ENCODE measurements around the gene KMT2C. TPM values are rescaled to one million over a fixed set of nuclear protein-coding genes. Genes with fewer than 3 reads are reported as not detected.
"Not testable (repeated sequence)": the region's sequence is repeated elsewhere in the genome, so short reads cannot be mapped to it uniquely, and the experiment has no call there.

The KMT2C gene
- total RNA-seq, 1 experiment from 2014 or later = 35.1 TPM

DNA sequence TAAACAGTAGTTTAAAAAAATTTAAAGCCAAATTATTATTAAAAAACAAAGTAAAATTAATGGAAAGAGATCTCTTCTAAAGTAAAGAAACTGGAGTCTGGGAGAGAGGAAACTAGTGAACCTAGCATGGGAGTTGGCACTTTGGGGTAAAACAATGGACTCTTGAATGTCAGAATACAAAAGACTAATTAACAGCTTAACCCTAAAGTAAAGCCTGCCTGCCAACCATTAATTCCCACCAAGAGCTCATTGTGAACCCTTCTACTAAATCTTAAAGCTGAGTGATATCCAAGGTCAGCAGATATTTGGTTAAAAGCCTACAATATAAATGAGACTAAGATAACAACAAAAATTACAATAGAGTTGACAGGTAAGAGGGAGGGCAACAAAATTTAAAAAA lies 36.5 kb downstream of the KMT2C start:
- H3K4me3 ChIP-seq = no peak overlapping the region
- DNase-seq = no peak
- H3K27ac ChIP-seq = no peak overlapping the region
- no peaks in the 10 kb centered on the region; the same call in 1 of the 2 replicates for H3K36me3 ChIP-seq
- H3K4me1 ChIP-seq = peaks cover 5% of the 10 kb centered on the region; the same call in 1 of the 2 replicates
- no peaks in the 10 kb centered on the region; the same call in 1 of the 2 replicates for H3K9me3 ChIP-seq (replicated peaks)
- no peaks in the 10 kb centered on the region for H3K27me3 ChIP-seq

DNA sequence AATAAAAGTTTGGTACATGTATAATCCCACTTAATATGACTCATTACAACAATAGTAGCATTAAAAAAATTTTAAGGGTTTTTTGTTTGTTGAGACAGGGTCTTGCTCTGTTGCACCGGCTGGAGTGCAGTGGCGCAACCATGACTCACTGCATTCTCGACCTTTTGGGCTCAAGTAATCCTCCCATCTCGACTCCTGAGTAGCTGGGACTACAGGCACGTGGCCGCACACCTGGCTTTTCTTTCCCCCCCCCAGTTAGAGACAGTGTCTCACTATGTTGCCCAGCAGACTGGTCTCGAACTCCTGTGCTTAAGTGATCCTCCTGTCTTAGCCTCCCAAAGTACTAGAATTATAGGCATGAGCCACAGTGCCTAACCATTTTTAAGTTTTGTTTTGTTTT lies 40.7 kb downstream of the KMT2C start:
- no peaks in the 10 kb centered on the region for H3K4me1 ChIP-seq
- DNase-seq = no peak
- no peaks in the 10 kb centered on the region; the same call in 1 of the 2 replicates for H3K9me3 ChIP-seq (replicated peaks)
- no peaks in the 10 kb centered on the region for H3K27me3 ChIP-seq
- no peak overlapping the region for H3K4me3 ChIP-seq
- H3K27ac ChIP-seq = no peak overlapping the region
- H3K36me3 ChIP-seq = no peaks in the 10 kb centered on the region

DNA sequence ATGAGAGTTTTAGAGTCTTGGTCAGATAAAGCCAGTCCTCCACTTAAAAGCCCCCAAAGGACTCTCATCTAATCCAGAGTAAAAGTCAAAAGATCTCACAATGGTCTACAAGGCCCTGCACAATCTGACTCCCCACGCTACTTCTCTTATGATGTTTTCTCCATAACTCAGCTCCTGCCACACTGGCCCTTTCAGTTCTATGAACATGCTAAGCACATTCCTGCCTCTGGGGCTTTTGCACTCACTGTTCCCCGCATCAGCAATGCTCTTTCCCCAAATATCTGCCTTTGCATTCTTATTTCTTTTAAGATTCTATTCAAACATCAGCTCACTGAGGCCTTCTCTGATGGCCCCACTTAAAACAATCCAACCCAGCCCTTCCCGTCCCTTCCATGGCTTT lies 41.6 kb downstream of the KMT2C start:
- H3K4me3 ChIP-seq; H3K9me3 ChIP-seq (replicated peaks); H3K27me3 ChIP-seq; H3K36me3 ChIP-seq; H3K27ac ChIP-seq; H3K4me1 ChIP-seq: not testable (repeated sequence)
- DNase-seq = peak; percentile 13 to 44

DNA sequence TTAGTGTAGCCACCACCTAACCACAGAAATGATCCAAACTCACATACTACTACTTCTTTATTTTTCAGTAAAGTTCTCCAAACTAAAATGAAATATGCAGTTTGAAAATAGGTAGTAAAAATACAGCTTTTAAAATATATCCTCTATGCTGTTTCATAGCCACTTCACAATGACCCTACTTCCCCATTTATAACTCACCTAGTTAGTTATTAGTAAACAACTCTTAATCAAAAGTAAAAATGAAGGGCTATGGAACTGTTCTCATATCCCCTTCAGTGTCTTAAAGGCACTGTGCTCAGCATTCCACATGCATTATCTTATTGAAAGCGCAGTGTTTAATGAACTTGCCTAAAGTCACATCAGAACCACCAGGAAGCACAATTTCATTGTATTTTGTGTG lies 43.5 kb downstream of the KMT2C start:
- Histone ChIP-seq H3K27ac (no peak overlapping the region), H3K36me3 (no peaks in the 10 kb centered on the region; the same call in 1 of the 2 replicates), H3K27me3 (no peaks in the 10 kb centered on the region), H3K4me1 (no peaks in the 10 kb centered on the region), H3K4me3 (no peak overlapping the region), H3K9me3 (replicated peaks) (no peaks in the 10 kb centered on the region)
- DNase-seq = no peak

DNA sequence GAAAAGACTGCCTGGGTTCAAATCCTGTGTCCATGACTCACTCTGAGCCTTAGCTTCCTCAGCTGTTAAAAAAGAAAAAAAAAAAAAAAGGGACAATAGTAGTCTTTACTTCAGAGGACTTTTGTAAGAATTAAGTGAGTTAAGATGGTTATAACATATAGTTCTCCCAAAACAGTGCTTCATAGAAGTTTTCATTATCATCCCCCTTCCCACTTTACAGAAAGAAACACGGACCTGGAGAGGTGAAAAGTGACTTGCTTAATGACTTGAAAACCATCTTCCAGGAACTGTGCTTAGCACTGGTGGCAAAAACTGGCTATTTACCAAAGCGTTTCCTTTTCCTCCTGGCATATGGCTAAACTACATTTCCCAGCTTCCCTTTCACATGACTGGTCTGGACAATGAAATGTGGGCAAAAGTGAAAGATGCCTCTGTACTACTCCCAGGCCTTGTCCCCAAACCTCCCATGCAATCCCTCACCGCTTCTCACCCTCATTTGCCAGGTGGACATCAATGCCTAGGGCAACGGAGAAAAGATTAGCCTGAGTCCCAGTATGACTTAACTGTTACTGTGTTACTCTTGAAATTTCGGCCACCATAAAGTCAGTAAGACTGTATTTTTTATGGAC lies 49.6 kb downstream of the KMT2C start:
- H3K4me1 ChIP-seq; H3K27me3 ChIP-seq; H3K4me3 ChIP-seq; H3K36me3 ChIP-seq; H3K27ac ChIP-seq; H3K9me3 ChIP-seq (replicated peaks); DNase-seq: not testable (repeated sequence)

DNA sequence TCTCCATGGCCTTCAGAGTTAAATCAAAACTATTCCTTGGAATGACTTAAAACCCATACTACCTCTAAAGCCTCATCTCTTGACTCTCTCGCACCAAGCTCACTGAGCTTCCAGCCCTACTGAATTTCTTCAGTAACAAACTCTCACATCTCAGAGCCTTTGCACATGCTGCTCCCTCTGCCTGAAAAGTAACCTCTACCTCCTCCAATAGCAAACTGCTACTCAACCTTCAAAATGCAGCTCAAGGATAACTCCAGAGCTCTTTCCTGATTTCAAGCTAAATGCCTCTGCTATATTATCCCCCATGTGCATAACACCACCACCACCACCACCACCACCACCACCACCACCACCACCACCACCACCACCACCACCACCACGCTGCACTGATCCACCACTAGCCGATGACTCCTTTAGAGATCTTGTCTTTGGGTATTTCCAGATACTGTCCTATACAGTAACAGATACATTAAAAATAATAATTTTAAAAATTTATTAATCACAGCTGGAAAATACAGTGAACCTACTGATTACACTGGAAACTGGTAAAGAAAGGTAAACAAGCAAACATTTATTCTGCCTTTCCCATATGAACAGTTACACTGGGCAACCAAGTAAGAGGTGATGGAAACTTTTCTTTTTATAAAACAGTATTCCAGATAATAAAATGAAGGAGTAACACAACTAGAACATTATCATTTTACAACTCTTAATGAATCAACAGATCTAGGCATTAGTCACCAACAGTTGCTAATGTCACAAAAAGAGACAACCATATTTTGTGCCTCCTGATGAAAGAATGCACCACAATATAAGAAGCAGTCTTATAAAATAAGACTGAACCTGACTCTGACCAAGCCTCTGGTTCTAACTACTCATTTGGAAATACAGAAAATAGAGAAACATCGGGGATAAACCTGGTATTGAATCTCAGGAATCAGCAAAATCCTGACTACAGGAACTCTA lies 51.3 kb downstream of the KMT2C start:
- H3K9me3 ChIP-seq (replicated peaks); H3K27ac ChIP-seq; H3K4me3 ChIP-seq; H3K27me3 ChIP-seq; H3K4me1 ChIP-seq; H3K36me3 ChIP-seq; DNase-seq: not testable (repeated sequence)

DNA sequence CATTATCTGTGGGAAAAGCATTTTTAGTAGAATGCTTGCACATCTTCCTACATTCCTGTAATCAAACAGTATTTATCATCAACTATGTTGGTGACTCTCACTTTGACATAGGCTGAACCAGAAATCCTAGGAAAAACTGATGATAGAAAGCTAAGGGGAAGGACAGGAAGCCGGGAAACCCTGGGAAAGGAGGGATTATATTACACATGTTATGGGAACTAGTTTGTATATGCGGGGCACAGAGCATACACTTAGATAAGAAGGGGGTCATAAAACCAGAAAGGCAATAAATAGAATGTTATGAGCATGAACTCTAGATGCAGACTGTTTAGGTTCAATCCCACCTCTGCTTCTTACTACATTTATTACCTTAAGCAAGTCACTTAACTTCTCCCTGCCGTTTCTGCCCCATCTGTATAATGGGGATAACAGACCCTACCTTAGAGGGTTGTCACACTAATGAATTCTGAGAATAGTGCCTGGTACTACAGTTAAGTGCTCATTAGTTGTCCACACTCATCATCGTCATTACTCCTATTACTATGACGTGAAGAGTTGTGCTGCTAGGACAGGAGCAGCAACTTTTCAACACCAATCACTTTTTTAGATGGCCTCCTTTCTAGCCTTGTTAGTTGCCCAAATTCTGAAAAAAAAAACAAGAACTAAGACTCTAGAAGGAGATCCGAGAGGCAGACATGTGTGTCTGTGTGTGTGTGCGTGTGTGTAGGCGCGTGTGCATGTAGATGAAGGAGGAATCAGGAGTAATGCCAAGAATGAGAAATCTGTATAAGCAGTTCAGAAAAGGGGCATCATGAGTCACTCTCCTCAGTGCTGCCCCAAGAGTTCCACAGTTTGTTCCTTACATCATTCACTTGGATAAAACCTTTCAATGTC lies 52.2 kb downstream of the KMT2C start:
- H3K27ac ChIP-seq = no peak overlapping the region
- no peaks in the 10 kb centered on the region for H3K9me3 ChIP-seq (replicated peaks)
- no peaks in the 10 kb centered on the region for H3K4me1 ChIP-seq

DNA sequence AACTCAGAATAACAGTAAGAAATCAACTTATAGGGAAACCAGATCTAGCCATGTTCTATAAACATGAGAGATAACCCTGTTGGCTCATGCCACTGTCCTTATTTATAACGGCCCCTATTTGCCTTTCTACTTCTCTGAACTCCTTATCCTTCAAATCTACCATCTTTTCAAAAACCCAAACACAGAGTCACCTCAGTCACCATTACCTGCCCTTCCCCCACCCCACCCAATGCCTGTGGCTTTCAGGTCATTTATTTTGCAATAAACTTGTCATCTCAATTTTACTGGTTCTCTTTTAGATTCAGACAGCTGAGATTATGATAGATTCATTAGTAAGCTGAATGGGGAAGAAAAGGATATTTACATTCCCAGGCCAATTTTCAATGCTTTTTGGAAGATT lies 53.6 kb downstream of the KMT2C start:
- H3K9me3 ChIP-seq (replicated peaks) = no peaks in the 10 kb centered on the region
- H3K36me3 ChIP-seq = no peaks in the 10 kb centered on the region
- H3K27me3 ChIP-seq = no peaks in the 10 kb centered on the region
- no peaks in the 10 kb centered on the region for H3K4me1 ChIP-seq
- no peak overlapping the region for H3K4me3 ChIP-seq
- H3K27ac ChIP-seq = no peak overlapping the region
- DNase-seq = no peak

More for the DNA sequence above, 52.2 kb downstream of the KMT2C start:
- DNase-seq = no peak
- Histone ChIP-seq H3K36me3 (no peaks in the 10 kb centered on the region; the same call in 1 of the 2 replicates), H3K4me3 (no peak overlapping the region), H3K27me3 (no peaks in the 10 kb centered on the region)

DNA sequence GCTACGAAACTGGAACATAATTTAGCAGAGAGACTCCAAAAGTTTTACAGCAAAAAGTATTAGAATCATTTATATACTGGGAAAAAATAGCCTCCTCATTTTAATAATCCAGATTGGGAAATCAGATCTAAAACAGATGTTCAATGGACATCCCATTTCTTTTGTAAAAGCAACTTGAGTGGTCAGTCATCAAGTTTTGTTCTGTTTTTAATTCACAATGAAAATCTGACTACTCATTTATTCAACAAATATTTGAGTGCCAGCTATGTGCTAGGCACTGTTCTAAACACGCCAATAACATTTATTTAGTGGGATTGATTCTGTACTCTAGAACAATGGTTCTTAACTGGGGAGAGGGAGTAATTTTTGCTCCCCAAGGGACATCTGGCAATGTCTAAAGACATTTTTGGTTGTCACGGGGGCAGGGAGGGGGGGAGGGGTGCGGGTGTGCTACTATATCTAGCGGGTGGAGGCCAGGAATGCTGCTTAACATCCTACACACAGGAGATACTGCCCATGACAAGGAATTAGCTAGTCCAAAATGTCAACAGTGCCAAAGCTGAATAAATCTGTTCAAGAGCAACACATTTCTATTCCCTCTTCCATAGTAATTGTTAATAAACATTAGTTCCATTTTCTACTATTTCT lies 54.7 kb downstream of the KMT2C start:
- not testable (repeated sequence) for H3K36me3 ChIP-seq; H3K4me3 ChIP-seq; H3K9me3 ChIP-seq (replicated peaks); DNase-seq; H3K27me3 ChIP-seq; H3K27ac ChIP-seq; H3K4me1 ChIP-seq

DNA sequence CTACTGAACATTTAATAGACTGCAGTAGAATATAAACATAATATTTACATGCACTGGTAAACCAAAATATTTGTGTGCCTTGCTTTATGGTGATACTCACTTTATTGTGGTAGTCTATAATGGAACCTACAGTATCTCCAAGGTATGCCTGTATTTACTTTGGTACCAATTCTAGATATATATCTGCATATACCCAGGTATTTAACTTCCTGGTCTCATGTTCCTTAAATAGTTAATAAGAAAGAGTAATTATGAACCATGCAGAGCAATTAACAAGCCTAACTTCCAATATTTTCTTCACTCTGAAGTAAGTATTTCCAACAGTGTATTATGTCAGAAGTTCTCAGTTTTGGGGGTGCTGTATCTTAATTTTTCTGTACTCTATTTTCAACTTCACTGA lies 57.3 kb downstream of the KMT2C start:
- DNase-seq; H3K36me3 ChIP-seq; H3K4me1 ChIP-seq; H3K27me3 ChIP-seq; H3K27ac ChIP-seq; H3K9me3 ChIP-seq (replicated peaks); H3K4me3 ChIP-seq: not testable (repeated sequence)

DNA sequence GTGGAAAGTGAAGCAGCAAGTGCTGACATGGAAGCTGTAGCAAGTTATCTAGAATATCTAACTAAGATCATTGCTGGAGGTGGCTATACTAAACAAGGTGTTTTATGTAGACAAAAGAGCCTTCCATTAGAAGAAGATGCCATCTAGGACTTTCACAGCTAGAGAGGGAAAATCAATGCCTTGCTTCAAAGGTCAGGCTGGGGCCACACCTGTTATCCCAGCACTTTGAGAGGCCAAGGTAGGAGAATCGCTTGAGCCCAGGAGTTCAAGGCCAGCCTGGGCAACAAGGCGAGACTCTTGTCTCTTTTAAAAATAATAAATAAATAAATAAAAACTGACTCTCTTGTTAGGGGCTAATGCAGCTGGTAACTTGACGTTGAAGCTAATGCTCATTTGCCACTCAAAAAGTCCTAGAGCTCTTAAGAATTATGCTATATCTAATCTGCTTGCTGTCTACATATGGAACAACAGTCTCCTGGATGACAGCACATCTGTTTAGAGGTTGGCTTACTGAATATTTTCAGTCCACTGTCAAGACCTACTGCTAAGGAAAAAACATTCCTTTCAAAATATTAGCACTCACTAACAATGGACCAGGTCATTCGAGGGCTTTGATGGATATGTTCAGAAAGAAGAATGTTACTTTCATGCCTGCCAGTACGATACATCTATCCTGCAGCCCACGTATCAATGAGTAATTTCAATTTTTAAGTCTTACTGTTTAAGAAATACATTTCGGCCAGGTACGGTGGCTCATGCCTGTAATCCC lies 58.9 kb downstream of the KMT2C start:
- not testable (repeated sequence) for DNase-seq; H3K9me3 ChIP-seq (replicated peaks); H3K4me1 ChIP-seq; H3K27me3 ChIP-seq; H3K27ac ChIP-seq; H3K36me3 ChIP-seq; H3K4me3 ChIP-seq

DNA sequence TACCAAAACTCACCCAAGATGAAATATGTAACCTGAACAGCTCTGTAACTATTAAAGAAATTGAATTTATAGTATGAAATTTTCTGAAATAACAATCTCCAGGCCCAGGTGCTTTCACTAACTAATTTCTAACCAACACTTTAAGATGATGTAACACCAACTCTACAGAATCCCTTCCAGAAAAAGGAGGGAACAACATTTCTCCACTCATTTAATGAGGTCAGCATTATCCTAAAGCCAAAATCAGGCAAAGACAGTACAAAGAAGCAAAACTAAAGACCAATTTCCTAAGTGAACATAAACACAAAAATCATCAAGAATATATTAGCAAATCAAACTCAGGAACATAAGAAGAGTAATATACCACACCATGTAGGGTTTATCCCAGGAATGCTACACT lies 65.5 kb downstream of the KMT2C start:
- H3K27me3 ChIP-seq = no peaks in the 10 kb centered on the region
- no peak for DNase-seq
- no peaks in the 10 kb centered on the region for H3K9me3 ChIP-seq (replicated peaks)
- H3K36me3 ChIP-seq = peaks cover 2% of the 10 kb centered on the region; the same call in 1 of the 2 replicates
- H3K27ac ChIP-seq = no peak overlapping the region
- H3K4me3 ChIP-seq = no peak overlapping the region
- no peaks in the 10 kb centered on the region for H3K4me1 ChIP-seq

DNA sequence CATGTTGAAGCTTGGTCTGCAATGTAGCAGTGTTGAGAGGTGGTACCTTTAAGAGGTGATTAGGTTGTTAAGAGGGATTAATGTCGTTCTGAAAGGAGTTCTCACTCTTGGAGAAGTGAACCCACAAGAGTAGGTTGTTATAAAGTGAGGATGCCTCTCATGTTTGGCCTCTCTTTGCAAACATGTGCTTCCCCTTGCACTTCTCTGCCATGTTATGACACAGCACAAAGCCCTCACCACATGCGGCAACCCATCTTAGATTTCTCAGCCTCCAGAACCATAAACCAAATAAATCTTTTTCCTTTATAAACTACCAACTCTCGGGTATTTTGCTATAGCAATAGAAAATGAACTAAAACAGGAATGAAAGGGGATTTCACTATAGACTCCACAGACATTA lies 66.3 kb downstream of the KMT2C start:
- no peaks in the 10 kb centered on the region for H3K9me3 ChIP-seq (replicated peaks)
- no peaks in the 10 kb centered on the region for H3K27me3 ChIP-seq
- H3K4me1 ChIP-seq = no peaks in the 10 kb centered on the region
- no peak overlapping the region for H3K4me3 ChIP-seq
- no peak overlapping the region for H3K27ac ChIP-seq
- DNase-seq = no peak
- H3K36me3 ChIP-seq = peaks cover 2% of the 10 kb centered on the region; the same call in 1 of the 2 replicates

DNA sequence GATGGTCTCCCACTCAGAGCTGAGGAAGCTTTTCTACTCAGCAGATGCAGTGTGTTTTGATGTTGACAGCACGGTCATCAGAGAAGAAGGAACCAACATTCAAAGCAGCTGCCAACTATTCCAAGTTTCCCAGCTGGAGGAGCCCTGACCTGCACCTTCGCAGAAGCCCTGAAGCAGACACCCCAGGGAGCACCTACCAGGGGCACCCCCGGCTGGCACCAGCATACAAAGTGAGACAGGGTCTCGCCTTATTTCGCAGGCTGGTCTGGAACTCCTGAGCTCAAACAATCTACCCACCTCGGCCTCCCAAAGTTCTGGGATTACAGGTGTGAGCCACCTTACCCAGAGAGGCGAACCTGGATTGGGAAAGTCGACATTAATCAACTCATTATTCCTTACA lies 68.6 kb downstream of the KMT2C start:
- Histone ChIP-seq H3K27ac (no peak overlapping the region), H3K9me3 (replicated peaks) (peaks cover 5% of the 10 kb centered on the region; the same call in 1 of the 2 replicates), H3K4me3 (no peak overlapping the region), H3K27me3 (no peaks in the 10 kb centered on the region), H3K36me3 (peaks cover 2% of the 10 kb centered on the region; the same call in 1 of the 2 replicates), H3K4me1 (no peaks in the 10 kb centered on the region)
- no peak for DNase-seq
